Lung (tissue), 12 donors: ENCODE results near the gene NR2C2AP. TPM values are rescaled to one million over a fixed set of nuclear protein-coding genes. Genes with fewer than 3 reads are reported as not detected.

Source experiments
- ATAC-seq: fragments of 200-7000 bp; cut with Tn5 transposase; one replicate; pipeline ENCODE4 v1.9.1; 2020; ENCODE audit warnings: moderate number of reproducible peaks; ENCODE audit not compliant: insufficient read depth, low FRiP score
- DNase-seq, 3 donors: peaks; one replicate each; pipeline ENCODE4 v3.0.0-alpha.2; 2013 to 2017
- H3K27ac ChIP-seq, 2 donors: one replicate each; pipeline ENCODE4 v1.5.1; 2013; ENCODE audit warnings: mild to moderate bottlenecking in 2 of 2, moderate library complexity in 2 of 2, control low read depth in 1 of 2, inconsistent platforms in 1 of 2, low read depth in 1 of 2, low read length in 1 of 2
- H3K27me3 ChIP-seq, 3 donors: one replicate each; pipeline ENCODE4 v1.5.1; 2013; ENCODE audit warnings: low read length in 2 of 3; ENCODE audit not compliant: control insufficient read depth in 3 of 3, insufficient read depth in 3 of 3
- H3K36me3 ChIP-seq, 4 donors: one replicate each; pipeline ENCODE4 v1.5.1; 2013; ENCODE audit warnings: low read length in 4 of 4, mild to moderate bottlenecking in 1 of 4, moderate library complexity in 1 of 4; ENCODE audit not compliant: control insufficient read depth in 4 of 4, insufficient read depth in 4 of 4
- H3K4me1 ChIP-seq, 5 donors: one replicate each; pipeline ENCODE4 v1.5.1; 2013; ENCODE audit warnings: low read length in 5 of 5, mild to moderate bottlenecking in 2 of 5, moderate library complexity in 1 of 5; ENCODE audit not compliant: control insufficient read depth in 5 of 5, insufficient read depth in 5 of 5
- H3K4me3 ChIP-seq: one replicate; pipeline ENCODE4 v1.5.1; 2013; ENCODE audit warnings: mild to moderate bottlenecking, control low read depth, moderate library complexity
- H3K9ac ChIP-seq, 2 donors: one replicate each; pipeline ENCODE4 v1.5.1; 2013; ENCODE audit warnings: low read length in 2 of 2, control low read depth in 1 of 2; ENCODE audit not compliant: insufficient read depth in 1 of 2
- H3K9me3 ChIP-seq, 4 donors: one replicate each; pipeline ENCODE4 v1.5.1; 2013; ENCODE audit warnings: low read length in 3 of 4, mild to moderate bottlenecking in 1 of 4, moderate library complexity in 1 of 4; ENCODE audit not compliant: control insufficient read depth in 4 of 4, insufficient read depth in 3 of 4
- CTCF ChIP-seq: IDR thresholded peaks from 2 replicates; pipeline ENCODE4 v1.5.1; 2012; ENCODE audit warnings: mild to moderate bottlenecking; ENCODE audit errors: control extremely low read depth, extremely low read depth
- WGBS, 2 donors: extraction: QIAGEN DNeasy Blood & Tissue Kit; methylation state at CpG; one replicate each; pipeline ENCODE4 v1.1.7; 2013; 5-methylcytosine and 5-hydroxymethylcytosine counted together
- polyA plus RNA-seq, 2 donors: library from polyadenylated mRNA; stranded (reverse); fragments of 200-250 nt; gene quantifications; one replicate each; pipeline ENCODE4 v1.2.1, GENCODE V29; 2013
- total RNA-seq, 2 donors: library from RNA; depleted of rRNA in 1 of 2; stranded (reverse); fragments of >200 nt in 1 of 2; gene quantifications; one replicate each; pipeline ENCODE4 v1.2.1, GENCODE V29; 2014 to 2021
- donor health status: control.
- donor health status: control.
- donor health status: Bipolar disorder and iron deficiency.
- donor health status: healthy.
- donor health status: DM: yes; HTN: yes; CAD: no.

The NR2C2AP gene
- total and polyA plus RNA-seq, 4 donors, result 4.6 to 26.7 (median 21.2) TPM

GRCh38 chr19:19209372-19209771, 6.2 kb upstream of the NR2C2AP start:
- Histone ChIP-seq H3K4me1 (peaks cover 0 to 7% (median 0%) of the 10 kb centered on the region in 5 donors), H3K4me3 (no peak overlapping the region), H3K27ac (no peak overlapping the region), H3K9ac (no peak overlapping the region), H3K36me3 (no peaks in the 10 kb centered on the region), H3K27me3 (peaks cover 3 to 35% (median 22%) of the 10 kb centered on the region in 3 donors), H3K9me3 (peaks cover 0 to 5% (median 0%) of the 10 kb centered on the region in 4 donors)
- DNase-seq (no peak), ATAC-seq (no peak)
- WGBS, 2 donors, result 59 to 63% methylated on average over 9 of the region's 9 CpGs
- TF ChIP-seq CTCF, result no peak

GRCh38 chr19:19207637-19208572, 4.7 kb upstream of the NR2C2AP start:
- Histone ChIP-seq H3K9ac (no peak overlapping the region), H3K4me1 (peaks cover 0 to 7% (median 0%) of the 10 kb centered on the region in 5 donors), H3K9me3 (peaks cover 0 to 5% (median 0%) of the 10 kb centered on the region in 4 donors), H3K27me3 (peaks cover 3 to 21% (median 13%) of the 10 kb centered on the region in 3 donors), H3K27ac (no peak overlapping the region), H3K36me3 (no peaks in the 10 kb centered on the region), H3K4me3 (no peak overlapping the region)
- WGBS, 2 donors, result 53 to 60% methylated on average over 8 of the region's 8 CpGs
- DNase-seq (no peak), ATAC-seq (no peak)
- no peak for TF ChIP-seq CTCF

DNA sequence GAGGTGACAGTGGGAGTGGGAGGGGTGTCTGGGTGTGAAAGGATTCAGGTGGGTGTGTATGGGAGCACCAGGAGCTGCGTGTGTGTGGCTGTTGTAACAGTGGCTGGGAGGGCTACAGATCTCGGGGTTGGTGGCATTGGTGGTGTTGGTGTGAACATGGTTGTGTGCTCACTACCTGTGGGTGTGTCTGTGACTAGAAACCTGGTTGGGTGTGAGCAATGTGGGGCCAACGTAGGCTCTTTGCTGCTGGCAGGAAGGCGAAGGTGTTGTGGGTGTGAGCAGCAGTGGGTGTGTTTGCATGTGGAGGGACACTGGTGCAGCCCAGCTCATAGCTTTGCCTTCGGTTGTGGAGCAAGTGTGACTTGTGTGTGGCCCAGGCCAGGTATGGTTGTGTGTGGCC, 3.7 kb upstream of the NR2C2AP start:
- H3K36me3 ChIP-seq, result peaks cover 0 to under 1% (median 0%) of the 10 kb centered on the region in 4 donors
- ATAC-seq, result no peak
- H3K9me3 ChIP-seq, result peaks cover 0 to 5% (median 0%) of the 10 kb centered on the region in 4 donors
- peaks cover 3 to 11% (median 6%) of the 10 kb centered on the region in 3 donors for H3K27me3 ChIP-seq
- DNase-seq, result no peak
- no peak overlapping the region for H3K27ac ChIP-seq
- H3K4me3 ChIP-seq, result no peak overlapping the region
- H3K4me1 ChIP-seq, result peaks cover 0 to 11% (median 0%) of the 10 kb centered on the region in 5 donors
- WGBS, 2 donors, result 53 to 61% methylated on average over 5 of the region's 5 CpGs
- H3K9ac ChIP-seq, result no peak overlapping the region
- no peak for TF ChIP-seq CTCF
